Activated naive CD8-positive, alpha-beta T cell treated with anti-CD3 and anti-CD28 coated beads, Interleukin-2, amount 50 U/mL, for 24 hours (primary cell): Measurements from ENCODE around the gene ENDOV.
A peak's percentile ranks its signal among the peaks of the same experiment; 100 is the strongest.

ENCODE experiments used
- ATAC-seq: fragments of 150-1000 bp; cut with Tn5 transposase; one replicate; pipeline ENCODE4 v1.10.0; 2021
- DNase-seq: peaks from one replicate; pipeline ENCODE4 v3.0.0; 2021
- H3K27ac Mint-ChIP-seq: one replicate; pipeline ENCODE4 v1.8.0; 2021; ENCODE audit warnings: mild to moderate bottlenecking, mixed read lengths
- H3K27me3 Mint-ChIP-seq: one replicate; pipeline ENCODE4 v1.8.0; 2021; ENCODE audit warnings: mixed read lengths
- H3K36me3 Mint-ChIP-seq: one replicate; pipeline ENCODE4 v1.8.0; 2021; ENCODE audit warnings: low read depth, mixed read lengths
- H3K4me1 Mint-ChIP-seq: one replicate; pipeline ENCODE4 v1.8.0; 2021; ENCODE audit warnings: mixed read lengths
- H3K4me3 Mint-ChIP-seq: one replicate; pipeline ENCODE4 v1.8.0; 2021; ENCODE audit warnings: mild to moderate bottlenecking, moderate library complexity, mixed read lengths
- H3K9me3 Mint-ChIP-seq: one replicate; pipeline ENCODE4 v1.8.0; 2021; ENCODE audit warnings: mixed read lengths

ENDOV gene

GRCh38 chr17:80382446-80382845, 32.5 kb upstream of the ENDOV start:
- Mint-ChIP-seq H3K36me3 (peaks cover 72% of the 10 kb centered on the region), H3K4me1 (no peaks in the 10 kb centered on the region), H3K4me3 (no peak overlapping the region), H3K27me3 (no peaks in the 10 kb centered on the region), H3K27ac (no peak overlapping the region), H3K9me3 (no peaks in the 10 kb centered on the region)
- no peak for ATAC-seq
- DNase-seq, result no peak

- Mint-ChIP-seq H3K27ac (peak overlapping the region; percentile 24), H3K4me1 (no peaks in the 10 kb centered on the region), H3K9me3 (no peaks in the 10 kb centered on the region), H3K4me3 (no peak overlapping the region), H3K36me3 (peaks cover 68% of the 10 kb centered on the region), H3K27me3 (no peaks in the 10 kb centered on the region)
- DNase-seq, result no peak
- ATAC-seq, result no peak
These were observed 32.0 kb upstream of the ENDOV start for GRCh38 chr17:80382956-80383355.

DNA sequence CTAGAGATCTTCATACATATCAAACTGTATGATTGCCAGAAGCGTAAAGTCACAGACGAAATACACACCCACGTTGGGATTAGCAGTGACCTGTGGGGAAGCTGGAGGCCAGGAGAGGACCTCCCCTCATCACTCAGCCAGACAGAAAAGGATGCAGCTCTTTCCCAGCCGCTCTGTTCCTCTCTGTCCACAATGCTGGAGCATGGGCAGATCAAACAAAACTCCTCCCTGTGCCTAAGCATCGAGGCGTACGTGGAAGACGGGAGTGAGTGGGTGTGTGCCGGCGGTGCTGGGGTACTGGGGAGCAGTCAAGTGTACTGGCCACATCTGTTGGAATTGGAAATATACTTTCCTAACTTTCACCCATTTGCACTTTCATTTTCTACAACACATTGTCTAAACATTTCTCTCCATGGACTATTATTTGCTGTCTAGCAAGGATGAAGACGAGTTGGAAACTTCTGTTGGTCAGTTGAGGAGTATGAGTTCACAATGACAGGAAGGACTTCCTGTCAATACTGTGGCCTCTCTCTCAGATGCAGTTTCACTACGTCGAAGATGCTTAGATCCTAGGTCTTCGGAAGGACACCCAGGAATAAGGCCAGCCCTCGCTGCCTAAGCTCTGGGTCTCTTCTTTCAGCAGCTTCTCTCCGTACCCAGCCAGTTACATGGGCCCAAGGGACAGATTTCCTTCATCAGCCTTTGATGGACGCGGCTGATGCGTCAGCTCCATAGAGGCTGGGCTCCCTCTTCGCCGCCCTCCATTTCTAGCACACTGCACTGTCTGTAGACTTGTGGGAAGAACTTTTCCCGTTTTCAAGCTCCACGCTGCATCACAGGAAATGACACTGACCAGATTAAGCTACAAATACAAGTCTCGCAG, 30.6 kb upstream of the ENDOV start:
- Mint-ChIP-seq H3K27me3 (no peaks in the 10 kb centered on the region), H3K4me3 (no peak overlapping the region), H3K4me1 (no peaks in the 10 kb centered on the region), H3K27ac (peak overlapping the region; percentile 83), H3K36me3 (peaks cover 66% of the 10 kb centered on the region), H3K9me3 (no peaks in the 10 kb centered on the region)
- ATAC-seq, result no peak
- DNase-seq, result no peak

- Mint-ChIP-seq H3K27ac (no peak overlapping the region), H3K9me3 (no peaks in the 10 kb centered on the region), H3K36me3 (peaks cover 64% of the 10 kb centered on the region), H3K4me3 (no peak overlapping the region), H3K4me1 (no peaks in the 10 kb centered on the region), H3K27me3 (no peaks in the 10 kb centered on the region)
- no peak for DNase-seq
- no peak for ATAC-seq
These were observed 29.9 kb upstream of the ENDOV start for GRCh38 chr17:80385046-80385445.

- Mint-ChIP-seq H3K4me1 (no peaks in the 10 kb centered on the region), H3K27ac (peak overlapping the region; percentile 13), H3K27me3 (no peaks in the 10 kb centered on the region), H3K9me3 (no peaks in the 10 kb centered on the region), H3K4me3 (no peak overlapping the region), H3K36me3 (peaks cover 61% of the 10 kb centered on the region)
- DNase-seq (no peak), ATAC-seq (no peak)
These were observed 28.6 kb upstream of the ENDOV start for GRCh38 chr17:80386341-80386740.

GRCh38 chr17:80387071-80387470, 27.9 kb upstream of the ENDOV start:
- H3K4me3 Mint-ChIP-seq, result no peak overlapping the region
- H3K4me1 Mint-ChIP-seq, result no peaks in the 10 kb centered on the region
- peaks cover 61% of the 10 kb centered on the region for H3K36me3 Mint-ChIP-seq
- no peak overlapping the region for H3K27ac Mint-ChIP-seq
- no peaks in the 10 kb centered on the region for H3K9me3 Mint-ChIP-seq
- ATAC-seq (no peak), DNase-seq (no peak)
- H3K27me3 Mint-ChIP-seq, result no peaks in the 10 kb centered on the region

GRCh38 chr17:80388175-80388574, 26.8 kb upstream of the ENDOV start:
- DNase-seq, result no peak
- Mint-ChIP-seq H3K27ac (no peak overlapping the region), H3K4me3 (no peak overlapping the region), H3K36me3 (peaks cover 59% of the 10 kb centered on the region), H3K9me3 (no peaks in the 10 kb centered on the region), H3K27me3 (no peaks in the 10 kb centered on the region), H3K4me1 (no peaks in the 10 kb centered on the region)
- no peak for ATAC-seq

DNA sequence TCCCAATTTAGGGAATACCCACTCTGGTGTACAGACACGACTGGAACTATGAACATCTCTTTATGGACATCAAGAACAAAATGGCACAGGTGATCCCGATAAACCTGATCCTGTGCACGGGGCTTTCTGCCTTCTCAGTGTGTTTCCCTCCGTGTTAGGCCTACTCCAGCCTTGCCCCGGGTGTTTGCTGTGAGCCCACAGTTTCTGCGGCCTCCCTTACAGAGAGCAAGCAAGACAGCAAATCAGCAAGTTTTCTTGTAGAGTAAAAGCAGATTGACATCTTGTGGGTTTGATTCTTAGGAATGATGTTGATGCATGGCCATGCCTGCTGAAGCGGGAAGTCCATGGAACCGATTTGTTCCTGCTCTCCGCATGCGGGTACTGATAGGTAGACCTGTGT, 26.4 kb upstream of the ENDOV start:
- H3K27me3 Mint-ChIP-seq, result no peaks in the 10 kb centered on the region
- peaks cover 59% of the 10 kb centered on the region for H3K36me3 Mint-ChIP-seq
- H3K9me3 Mint-ChIP-seq, result no peaks in the 10 kb centered on the region
- no peak overlapping the region for H3K27ac Mint-ChIP-seq
- H3K4me1 Mint-ChIP-seq, result no peaks in the 10 kb centered on the region
- no peak for ATAC-seq
- DNase-seq, result no peak
- H3K4me3 Mint-ChIP-seq, result no peak overlapping the region

GRCh38 chr17:80389011-80389995, 25.7 kb upstream of the ENDOV start:
- no peak overlapping the region for H3K4me3 Mint-ChIP-seq
- no peak overlapping the region for H3K27ac Mint-ChIP-seq
- H3K27me3 Mint-ChIP-seq, result no peaks in the 10 kb centered on the region
- H3K36me3 Mint-ChIP-seq, result peaks cover 56% of the 10 kb centered on the region
- DNase-seq (no peak), ATAC-seq (no peak)
- no peaks in the 10 kb centered on the region for H3K9me3 Mint-ChIP-seq
- no peaks in the 10 kb centered on the region for H3K4me1 Mint-ChIP-seq

DNA sequence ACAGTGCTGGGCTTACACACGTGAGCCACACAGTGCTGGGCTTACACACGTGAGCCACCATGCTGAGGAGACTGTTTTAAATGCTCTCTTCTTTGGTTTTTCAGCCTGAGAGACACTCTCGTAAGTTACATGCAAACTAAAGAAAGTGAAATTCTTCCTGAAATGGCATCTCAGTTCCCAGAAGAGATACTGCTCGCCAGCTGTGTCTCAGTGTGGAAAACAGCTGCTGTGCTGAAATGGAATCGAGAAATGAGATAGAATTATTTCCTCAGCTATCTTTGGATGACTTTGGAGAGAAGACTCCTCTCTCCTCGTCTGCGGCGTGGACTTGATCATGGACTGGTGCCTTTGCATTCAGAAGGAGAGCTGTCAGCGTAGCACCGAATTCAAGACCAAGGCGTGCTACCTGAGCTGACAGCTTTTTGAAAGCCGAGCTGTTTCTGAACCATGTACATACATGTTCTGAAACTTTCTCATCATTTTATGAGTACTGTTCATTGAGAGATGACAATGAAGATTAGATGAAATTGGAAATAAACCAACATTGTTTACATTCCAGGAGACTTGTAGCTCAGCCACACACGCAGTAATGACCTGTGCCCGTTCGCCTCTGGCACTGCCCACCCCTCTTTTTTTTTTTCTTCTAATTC, 21.6 kb upstream of the ENDOV start:
- H3K4me1 Mint-ChIP-seq, result peaks cover 4% of the 10 kb centered on the region
- peak overlapping the region; percentile 22 for H3K27ac Mint-ChIP-seq

DNA sequence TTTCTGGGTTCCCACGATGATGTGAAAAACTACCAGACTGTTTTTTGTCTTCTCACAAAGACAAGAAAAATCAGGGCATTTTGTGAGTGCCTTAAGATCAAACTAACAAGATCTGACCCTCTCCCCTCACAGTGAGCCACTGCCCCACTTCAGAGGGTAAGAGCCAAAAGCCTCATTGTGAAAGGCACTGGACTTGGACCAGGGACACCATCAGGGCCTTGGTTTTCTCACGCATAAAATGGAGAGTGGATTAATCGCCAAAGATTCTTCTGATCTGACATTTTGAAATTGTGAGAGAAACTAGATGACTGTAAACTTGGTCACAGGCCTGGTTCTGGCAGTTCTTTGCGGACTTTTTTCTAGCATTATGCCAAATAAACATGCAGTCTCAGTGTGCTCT, 21.0 kb upstream of the ENDOV start:
- peak overlapping the region; percentile 22 for H3K27ac Mint-ChIP-seq

More for the DNA sequence above, 21.6 kb upstream of the ENDOV start:
- Mint-ChIP-seq H3K36me3 (peaks cover 35% of the 10 kb centered on the region), H3K9me3 (no peaks in the 10 kb centered on the region), H3K4me3 (no peak overlapping the region), H3K27me3 (no peaks in the 10 kb centered on the region)
- DNase-seq, result no peak
- ATAC-seq, result no peak

DNA sequence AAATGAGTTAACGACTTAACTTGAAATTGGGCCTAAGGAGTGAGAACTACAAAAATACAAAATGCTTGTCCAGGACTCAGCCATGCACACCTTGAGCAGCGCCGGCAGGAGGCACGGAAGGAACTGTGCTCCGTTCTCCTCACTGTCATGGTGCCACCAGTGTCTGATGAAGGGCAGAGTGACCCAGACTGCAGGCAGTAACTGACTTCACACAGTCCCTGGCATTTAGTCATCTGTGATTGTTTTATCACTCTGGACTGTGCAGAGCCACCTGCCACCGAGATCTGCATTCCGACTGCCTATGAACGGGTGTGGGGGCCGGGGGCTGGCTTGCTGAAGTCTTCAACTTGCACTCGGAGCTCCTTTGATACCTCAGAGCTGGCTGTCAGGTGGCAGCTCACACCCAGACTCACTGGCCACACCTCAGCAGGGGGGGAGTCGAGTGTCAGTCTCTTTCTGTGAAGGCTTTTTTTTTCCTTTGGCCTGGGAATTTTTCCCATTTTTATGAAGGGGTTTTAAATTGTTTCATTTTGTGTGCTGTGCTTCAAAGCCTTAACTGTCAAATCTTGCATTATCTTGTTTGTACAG, 20.2 kb upstream of the ENDOV start:
- Mint-ChIP-seq H3K27me3 (no peaks in the 10 kb centered on the region), H3K9me3 (no peaks in the 10 kb centered on the region), H3K4me1 (peaks cover 4% of the 10 kb centered on the region), H3K27ac (no peak overlapping the region), H3K4me3 (no peak overlapping the region), H3K36me3 (peaks cover 25% of the 10 kb centered on the region)
- no peak for DNase-seq
- no peak for ATAC-seq

More for the DNA sequence above, 21.0 kb upstream of the ENDOV start:
- no peak for DNase-seq
- no peaks in the 10 kb centered on the region for H3K27me3 Mint-ChIP-seq
- no peaks in the 10 kb centered on the region for H3K9me3 Mint-ChIP-seq
- peaks cover 31% of the 10 kb centered on the region for H3K36me3 Mint-ChIP-seq
- no peak for ATAC-seq
- H3K4me3 Mint-ChIP-seq, result no peak overlapping the region
- H3K4me1 Mint-ChIP-seq, result peaks cover 4% of the 10 kb centered on the region

DNA sequence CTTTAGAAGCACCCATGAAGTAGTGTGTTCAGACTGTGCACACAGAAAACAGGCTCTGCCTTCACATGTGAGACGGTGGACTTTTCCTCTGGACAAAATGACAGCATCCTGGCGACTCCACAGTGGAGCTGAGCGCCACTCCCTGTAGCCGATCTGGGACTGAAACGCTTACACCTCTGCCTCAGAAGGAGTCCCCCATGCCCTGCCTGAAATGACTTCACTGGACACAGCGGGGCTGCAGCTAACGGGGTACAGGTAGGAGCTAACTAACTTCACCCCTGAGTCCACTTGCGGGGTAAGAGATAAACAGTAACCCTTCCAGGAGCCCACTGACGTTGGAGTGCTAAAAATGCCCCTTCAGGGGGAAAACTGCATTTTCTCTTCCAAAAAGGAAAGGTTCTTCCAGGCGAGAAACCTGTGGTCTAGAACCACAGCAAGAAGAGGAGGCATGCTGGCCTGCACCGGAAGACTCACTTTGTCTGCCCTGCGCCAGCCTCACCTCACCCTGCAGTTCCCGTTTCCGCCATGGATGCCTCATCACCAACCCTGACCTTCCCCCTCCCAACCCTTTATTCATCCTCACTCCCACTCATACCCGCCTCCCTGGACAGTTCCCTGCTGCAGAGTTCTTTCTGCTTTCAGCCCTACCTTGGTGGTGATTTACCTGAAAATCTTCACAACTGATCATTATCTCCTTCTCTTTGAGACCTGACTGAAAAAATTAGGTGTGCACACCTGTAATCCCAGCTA, 19.4 kb upstream of the ENDOV start:
- H3K4me1 Mint-ChIP-seq, result peaks cover 4% of the 10 kb centered on the region
- peaks cover 20% of the 10 kb centered on the region for H3K36me3 Mint-ChIP-seq

More for the DNA sequence above, 19.4 kb upstream of the ENDOV start:
- ATAC-seq (peak; percentile 27), DNase-seq (no peak)
- Mint-ChIP-seq H3K9me3 (no peaks in the 10 kb centered on the region), H3K27me3 (no peaks in the 10 kb centered on the region), H3K27ac (no peak overlapping the region), H3K4me3 (no peak overlapping the region)
